GM21825 (cell line): ENCODE data around the gene ILRUN.
"Not testable (repeated sequence)": the region's sequence is repeated elsewhere in the genome, so short reads cannot be mapped to it uniquely, and the experiment has no call there.

ENCODE experiments used
- ATAC-seq: cut with Tn5 transposase; IDR thresholded peaks from one replicate; pipeline ENCODE4 v1.9.1; 2021; ENCODE audit warnings: mild to moderate bottlenecking, moderate library complexity; ENCODE audit not compliant: unreplicated experiment

Gene ILRUN

GRCh38 chr6:34667481-34668238 is 28.9 kb downstream of the ILRUN start:
- ATAC-seq, result no peak

GRCh38 chr6:34665019-34665418 is 31.5 kb downstream of the ILRUN start:
- ATAC-seq, result no peak

GRCh38 chr6:34664256-34664971 is 32.2 kb downstream of the ILRUN start:
- no peak for ATAC-seq

- ATAC-seq, result no peak
Observed at GRCh38 chr6:34663831-34664255, 32.7 kb downstream of the ILRUN start.

- ATAC-seq, result no peak
Observed at GRCh38 chr6:34663371-34663770, 33.2 kb downstream of the ILRUN start.

- ATAC-seq, result no peak
Observed at GRCh38 chr6:34661357-34661756, 35.2 kb downstream of the ILRUN start.

GRCh38 chr6:34658605-34659265 is 37.8 kb downstream of the ILRUN start:
- no peak for ATAC-seq

- not testable (repeated sequence) for ATAC-seq
Observed at GRCh38 chr6:34657979-34658480, 38.5 kb downstream of the ILRUN start.

GRCh38 chr6:34657307-34657978 is 39.1 kb downstream of the ILRUN start:
- ATAC-seq, result no peak

- ATAC-seq, result no peak
Observed at GRCh38 chr6:34657037-34657306, 39.6 kb downstream of the ILRUN start.

- ATAC-seq, result peak; percentile 88
Observed at GRCh38 chr6:34656378-34657036, 40.1 kb downstream of the ILRUN start.

GRCh38 chr6:34655876-34656377 is 40.6 kb downstream of the ILRUN start:
- not testable (repeated sequence) for ATAC-seq

GRCh38 chr6:34654061-34654710 is 42.4 kb downstream of the ILRUN start:
- no peak for ATAC-seq

GRCh38 chr6:34652263-34652662 is 44.3 kb downstream of the ILRUN start:
- no peak for ATAC-seq

GRCh38 chr6:34650823-34651222 is 45.7 kb downstream of the ILRUN start:
- no peak for ATAC-seq

GRCh38 chr6:34650232-34650631 is 46.3 kb downstream of the ILRUN start:
- not testable (repeated sequence) for ATAC-seq

- no peak for ATAC-seq
Observed at GRCh38 chr6:34648806-34649205, 47.8 kb downstream of the ILRUN start.
